Mesenchymal stem cell (in vitro differentiated cells and primary cell): ENCODE data around the gene HERPUD1.

Experiments
- DNase-seq: peaks from one replicate; pipeline ENCODE4 v3.0.0-alpha.2; 2013
- H2AFZ ChIP-seq: one replicate; pipeline ENCODE4 v1.6.1; 2013; ENCODE audit warnings: low read depth, mild to moderate bottlenecking, control low read depth, inconsistent platforms, low read length, moderate library complexity
- H2AK5ac ChIP-seq: 2 replicates; pipeline ENCODE4 v1.6.1; 2013; ENCODE audit warnings: low read length, moderate library complexity, mild to moderate bottlenecking, inconsistent platforms; ENCODE audit not compliant: severe bottlenecking
- H2BK120ac ChIP-seq: one replicate; pipeline ENCODE4 v1.6.1; 2013; ENCODE audit warnings: low read depth, mild to moderate bottlenecking, inconsistent platforms, low read length, moderate library complexity
- H2BK12ac ChIP-seq, 2 experiments: one replicate each; pipeline ENCODE4 v1.6.1; 2013; ENCODE audit warnings: inconsistent platforms in 2 of 2, low read length in 2 of 2, mild to moderate bottlenecking in 2 of 2, moderate library complexity in 2 of 2, control low read depth in 1 of 2
- H2BK15ac ChIP-seq: one replicate; pipeline ENCODE4 v1.6.1; 2013; ENCODE audit warnings: mild to moderate bottlenecking, low read depth, inconsistent platforms; ENCODE audit not compliant: poor library complexity, severe bottlenecking
- H2BK5ac ChIP-seq: 2 replicates; pipeline ENCODE4 v1.6.1; 2013; ENCODE audit warnings: low read depth, mild to moderate bottlenecking, low read length, control low read depth, inconsistent platforms; ENCODE audit not compliant: poor library complexity, severe bottlenecking
- H3K14ac ChIP-seq, 2 experiments: one replicate each; pipeline ENCODE4 v1.6.1; 2013; ENCODE audit warnings: inconsistent platforms in 2 of 2, low read length in 2 of 2, control low read depth in 1 of 2, mild to moderate bottlenecking in 1 of 2, moderate library complexity in 1 of 2
- H3K18ac ChIP-seq, 2 experiments: one replicate each; pipeline ENCODE4 v1.6.1; 2013; ENCODE audit warnings: inconsistent platforms in 2 of 2, low read length in 2 of 2, control low read depth in 1 of 2, low read depth in 1 of 2, mild to moderate bottlenecking in 1 of 2
- H3K23ac ChIP-seq, 2 experiments: one replicate each; pipeline ENCODE4 v1.6.1; 2013; ENCODE audit warnings: inconsistent platforms in 2 of 2, low read length in 2 of 2, mild to moderate bottlenecking in 2 of 2, moderate library complexity in 2 of 2, control low read depth in 1 of 2
- H3K27ac ChIP-seq: 2 replicates; pipeline ENCODE4 v1.5.1; 2013; ENCODE audit warnings: mild to moderate bottlenecking, moderate library complexity, low read length, control low read depth, inconsistent platforms; ENCODE audit not compliant: poor library complexity, severe bottlenecking
- H3K27me3 ChIP-seq, 2 experiments: 2 replicates each; pipeline versions ENCODE4 v1.6.1 to v1.7.0; 2013; ENCODE audit warnings: low read length in 2 of 2, mild to moderate bottlenecking in 2 of 2, moderate library complexity in 2 of 2, control low read depth in 1 of 2, inconsistent platforms in 1 of 2; ENCODE audit not compliant: control insufficient read depth in 1 of 2, insufficient read depth in 1 of 2
- H3K36me3 ChIP-seq, 2 experiments: 2 replicates each; pipeline versions ENCODE4 v1.6.1 to v1.7.0; 2013; ENCODE audit warnings: low read length in 2 of 2, control low read depth in 1 of 2, inconsistent platforms in 1 of 2, low read depth in 1 of 2, mild to moderate bottlenecking in 1 of 2; ENCODE audit not compliant: insufficient read depth in 2 of 2, control insufficient read depth in 1 of 2
- H3K4ac ChIP-seq, 2 experiments: one replicate each; pipeline ENCODE4 v1.6.1; 2013; ENCODE audit warnings: inconsistent platforms in 2 of 2, low read length in 2 of 2, mild to moderate bottlenecking in 2 of 2, moderate library complexity in 2 of 2, control low read depth in 1 of 2, low read depth in 1 of 2
- H3K4me1 ChIP-seq: 2 replicates; pipeline ENCODE4 v1.6.1; 2013; ENCODE audit warnings: low read depth, low read length, control low read depth; ENCODE audit not compliant: control insufficient read depth, insufficient read depth
- H3K4me2 ChIP-seq: 2 replicates; pipeline ENCODE4 v1.6.1; 2013; ENCODE audit warnings: low read length, mild to moderate bottlenecking, inconsistent platforms; ENCODE audit not compliant: poor library complexity, severe bottlenecking
- H3K4me3 ChIP-seq, 2 experiments: 2 replicates each; pipeline versions ENCODE4 v1.5.1 to v1.7.0; 2013; ENCODE audit warnings: low read length in 2 of 2, mild to moderate bottlenecking in 2 of 2, control low read depth in 1 of 2, low read depth in 1 of 2; ENCODE audit not compliant: insufficient read depth in 1 of 2
- H3K79me1 ChIP-seq: replicated peaks from 2 replicates; pipeline ENCODE4 v1.6.1; 2013; ENCODE audit warnings: mild to moderate bottlenecking, control low read depth, low read length, inconsistent platforms; ENCODE audit not compliant: poor library complexity, severe bottlenecking
- H3K9ac ChIP-seq: 2 replicates; pipeline ENCODE4 v1.7.0; 2013; ENCODE audit warnings: mild to moderate bottlenecking, low read length, moderate library complexity
- H3K9me3 ChIP-seq: 2 replicates; pipeline ENCODE4 v1.7.0; 2013; ENCODE audit warnings: mild to moderate bottlenecking, low read length; ENCODE audit not compliant: control insufficient read depth
- H4K8ac ChIP-seq: one replicate; pipeline ENCODE4 v1.6.1; 2013; ENCODE audit warnings: inconsistent platforms, mild to moderate bottlenecking, low read length, moderate library complexity
- H4K91ac ChIP-seq: one replicate; pipeline ENCODE4 v1.6.1; 2013; ENCODE audit warnings: mild to moderate bottlenecking, low read length, inconsistent platforms
- WGBS: methylation state at CpG from one replicate; pipeline ENCODE4 v1.1.7; 2013; ENCODE audit warnings: mixed read lengths; 5-methylcytosine and 5-hydroxymethylcytosine counted together

The HERPUD1 gene

DNA sequence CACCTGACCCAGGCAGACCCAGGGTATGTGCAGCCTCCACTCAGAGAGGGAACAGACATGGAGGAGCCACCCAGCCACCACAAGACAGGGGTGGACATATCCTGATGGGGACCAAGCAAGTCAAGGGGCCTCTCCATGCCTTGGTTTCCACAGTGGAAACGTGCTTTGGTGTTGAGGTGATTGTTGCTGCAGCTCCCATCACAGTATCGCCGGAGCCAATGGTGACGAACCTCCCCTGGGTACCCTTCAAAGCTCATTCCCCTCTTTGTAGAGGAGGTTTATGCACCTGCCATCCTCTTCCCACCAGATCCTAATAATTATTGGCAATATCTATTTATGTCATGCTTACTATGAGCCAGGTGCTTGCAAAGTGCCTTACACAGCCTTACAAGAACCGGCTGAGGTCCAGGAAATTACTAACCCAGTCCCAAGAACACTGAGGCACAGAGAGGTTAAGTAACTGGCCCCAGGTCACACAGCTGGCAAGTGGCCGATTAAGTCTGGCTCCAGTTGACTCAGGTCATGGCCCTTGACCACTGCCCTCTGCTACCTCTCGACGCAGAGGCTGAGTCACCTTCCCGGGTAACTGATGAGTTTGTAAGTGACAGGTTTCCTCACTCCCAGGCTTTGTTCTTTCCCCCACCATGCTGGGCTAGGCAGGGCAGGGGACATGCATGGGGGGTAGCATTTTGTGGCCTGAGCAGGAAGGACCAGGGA lies 46.3 kb upstream of the HERPUD1 start:
- Histone ChIP-seq H3K4me1 (no peaks in the 10 kb centered on the region), H2BK5ac (no peak overlapping the region), H3K79me1 (no peaks in the 10 kb centered on the region), H3K9ac (no peak overlapping the region), H3K14ac (no peak overlapping the region), H3K36me3 (no peaks in the 10 kb centered on the region), H2AK5ac (no peak overlapping the region), H4K91ac (no peak overlapping the region), H3K23ac (no peak overlapping the region), H2AFZ (no peak overlapping the region), H2BK15ac (no peak overlapping the region), H2BK120ac (no peak overlapping the region), H3K9me3 (no peaks in the 10 kb centered on the region), H4K8ac (no peak overlapping the region), H3K4me3 (no peak overlapping the region), H2BK12ac (no peak overlapping the region), H3K27ac (no peak overlapping the region), H3K4ac (no peak overlapping the region), H3K27me3 (peaks cover 4 to 19% of the 10 kb centered on the region in 2 experiments), H3K18ac (no peak overlapping the region), H3K4me2 (no peak overlapping the region)
- whole genome bisulfite sequencing, result 77% methylated on average over 5 of the region's 9 CpGs
- no peak for DNase-seq

DNA sequence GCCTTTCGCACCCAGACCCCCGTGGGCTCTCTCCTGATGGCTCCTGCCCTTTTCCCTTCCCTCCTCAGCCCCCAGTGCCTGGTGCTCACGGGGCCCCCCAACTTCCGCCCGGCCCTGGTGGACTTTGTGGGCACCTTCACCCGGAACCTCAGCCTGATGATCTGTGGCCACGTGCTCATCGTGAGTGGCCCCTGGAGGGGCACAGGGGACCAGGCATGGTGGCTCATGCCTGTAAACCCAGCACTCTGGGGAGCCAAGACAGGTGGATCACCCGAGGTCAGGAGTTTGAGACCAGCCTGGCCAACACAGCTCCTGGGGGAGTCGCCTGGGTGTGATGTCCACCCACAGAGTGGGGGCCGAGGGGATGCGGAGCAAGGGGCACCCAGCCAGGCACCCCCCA lies 45.6 kb upstream of the HERPUD1 start:
- H3K9ac ChIP-seq, result no peak overlapping the region
- no peak overlapping the region for H2BK120ac ChIP-seq
- H2BK12ac ChIP-seq, result no peak overlapping the region
- H2AFZ ChIP-seq, result no peak overlapping the region
- H3K23ac ChIP-seq, result no peak overlapping the region
- no peak for DNase-seq
- H3K27me3 ChIP-seq, result peaks cover 4 to 15% of the 10 kb centered on the region in 2 experiments
- no peak overlapping the region for H2BK5ac ChIP-seq
- H4K8ac ChIP-seq, result no peak overlapping the region
- no peaks in the 10 kb centered on the region for H3K9me3 ChIP-seq
- WGBS, result 91% methylated on average over 12 of the region's 12 CpGs
- no peak overlapping the region for H4K91ac ChIP-seq
- H2BK15ac ChIP-seq, result no peak overlapping the region
- no peak overlapping the region for H3K4ac ChIP-seq
- no peak overlapping the region for H3K27ac ChIP-seq
- H3K4me1 ChIP-seq, result no peaks in the 10 kb centered on the region
- no peak overlapping the region for H3K4me2 ChIP-seq
- H2AK5ac ChIP-seq, result no peak overlapping the region
- no peaks in the 10 kb centered on the region for H3K79me1 ChIP-seq
- no peak overlapping the region for H3K14ac ChIP-seq
- no peak overlapping the region for H3K18ac ChIP-seq
- no peak overlapping the region for H3K4me3 ChIP-seq
- H3K36me3 ChIP-seq, result no peaks in the 10 kb centered on the region

DNA sequence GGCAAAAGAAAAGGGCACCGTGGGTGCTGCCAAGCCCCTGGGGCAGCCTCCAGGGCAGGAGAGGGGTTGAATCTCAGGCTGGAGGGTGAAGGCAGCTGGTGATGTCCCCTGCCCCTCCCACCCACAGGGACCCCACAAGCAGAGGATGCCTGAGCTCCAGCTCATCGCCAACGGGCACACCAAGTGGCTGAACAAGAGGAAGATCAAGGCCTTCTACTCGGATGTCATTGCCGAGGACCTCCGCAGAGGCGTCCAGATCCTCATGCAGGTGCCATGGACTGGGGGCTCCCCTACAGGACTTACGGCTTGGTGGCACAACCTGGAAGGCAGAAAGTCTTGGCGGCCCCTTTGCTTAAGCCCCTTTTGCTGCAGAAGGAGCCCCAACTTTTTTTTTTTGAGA lies 45.1 kb upstream of the HERPUD1 start:
- H3K4me3 ChIP-seq, result no peak overlapping the region
- H2BK5ac ChIP-seq, result no peak overlapping the region
- peaks cover 2% of the 10 kb centered on the region for H3K4me1 ChIP-seq
- no peaks in the 10 kb centered on the region for H3K36me3 ChIP-seq
- H3K23ac ChIP-seq, result no peak overlapping the region
- 86% methylated on average over 9 of the region's 9 CpGs for WGBS
- H3K18ac ChIP-seq, result no peak overlapping the region
- no peak overlapping the region for H2BK15ac ChIP-seq
- H4K8ac ChIP-seq, result no peak overlapping the region
- no peak overlapping the region for H3K9ac ChIP-seq
- peaks cover 4 to 20% of the 10 kb centered on the region in 2 experiments for H3K27me3 ChIP-seq
- H3K4me2 ChIP-seq, result no peak overlapping the region
- no peak overlapping the region for H4K91ac ChIP-seq
- no peak for DNase-seq
- H3K4ac ChIP-seq, result no peak overlapping the region
- no peak overlapping the region for H2AFZ ChIP-seq
- H3K79me1 ChIP-seq, result no peaks in the 10 kb centered on the region
- H3K27ac ChIP-seq, result no peak overlapping the region
- H2AK5ac ChIP-seq, result no peak overlapping the region
- H2BK12ac ChIP-seq, result no peak overlapping the region
- H2BK120ac ChIP-seq, result no peak overlapping the region
- no peaks in the 10 kb centered on the region for H3K9me3 ChIP-seq
- no peak overlapping the region for H3K14ac ChIP-seq

DNA sequence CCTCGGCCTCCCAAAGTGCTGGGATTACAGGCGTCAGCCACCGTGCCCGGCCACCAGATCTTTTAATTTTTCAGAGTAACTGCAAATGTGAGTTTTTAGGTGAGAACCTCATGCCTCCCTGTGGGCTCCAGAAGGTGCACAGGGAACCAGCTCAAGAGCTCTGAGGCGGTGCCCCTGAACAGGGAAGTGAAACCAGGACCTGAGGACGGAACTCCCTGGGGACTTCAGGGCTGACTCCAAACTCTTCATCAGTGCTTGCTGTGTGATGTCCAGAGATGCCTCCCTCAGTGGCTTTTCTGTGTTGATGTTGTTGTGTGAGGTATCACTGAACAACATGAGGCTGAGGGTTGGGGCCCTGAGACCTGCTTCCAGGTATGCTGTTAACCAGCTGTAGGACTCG lies 43.1 kb upstream of the HERPUD1 start:
- no peak overlapping the region for H4K91ac ChIP-seq
- peaks cover 2% of the 10 kb centered on the region for H3K4me1 ChIP-seq
- no peak overlapping the region for H2BK15ac ChIP-seq
- H2AK5ac ChIP-seq, result no peak overlapping the region
- DNase-seq, result no peak
- no peak overlapping the region for H3K27ac ChIP-seq
- no peak overlapping the region for H2BK5ac ChIP-seq
- WGBS, result 92% methylated on average over 7 of the region's 7 CpGs
- no peak overlapping the region for H3K4ac ChIP-seq
- no peak overlapping the region for H3K4me3 ChIP-seq
- peaks cover 0 to 19% of the 10 kb centered on the region in 2 experiments for H3K27me3 ChIP-seq
- H3K14ac ChIP-seq, result no peak overlapping the region
- H3K18ac ChIP-seq, result no peak overlapping the region
- no peak overlapping the region for H2AFZ ChIP-seq
- H3K9me3 ChIP-seq, result no peaks in the 10 kb centered on the region
- no peak overlapping the region for H2BK120ac ChIP-seq
- no peaks in the 10 kb centered on the region for H3K79me1 ChIP-seq
- no peak overlapping the region for H4K8ac ChIP-seq
- H3K9ac ChIP-seq, result no peak overlapping the region
- H2BK12ac ChIP-seq, result no peak overlapping the region
- no peak overlapping the region for H3K4me2 ChIP-seq
- H3K23ac ChIP-seq, result no peak overlapping the region
- no peaks in the 10 kb centered on the region for H3K36me3 ChIP-seq
